Astrocyte of the cerebellum (primary cell): ENCODE measurements around the gene CLECL1.
"Not testable (repeated sequence)": the region's sequence is repeated elsewhere in the genome, so short reads cannot be mapped to it uniquely, and the experiment has no call there.

Experiments used
- DNase-seq: peaks from one replicate; pipeline ENCODE4 v3.0.0-alpha.2; 2011; ENCODE audit warnings: low read depth
- H3K4me3 ChIP-seq: 2 replicates; pipeline ENCODE4 v1.5.1; 2011; ENCODE audit warnings: mild to moderate bottlenecking, low read depth, low read length, moderate library complexity
- in situ Hi-C: cut with HindIII; loops from 2 replicates; pipeline ENCODE4 v1.10.0; 2017; ENCODE audit warnings: low sequenced_read_pairs
- TF ChIP-seq, protein P1 (sequence below): IDR thresholded peaks from 2 replicates; pipeline ENCODE4 v1.5.1; 2012; ENCODE audit warnings: low read length, low read depth, moderate library complexity, mild to moderate bottlenecking; ENCODE audit errors: missing control alignments

Gene CLECL1

GRCh38 chr12:9711664-9712063, 21.2 kb downstream of the CLECL1 start:
- TF ChIP-seq, protein P1, sequence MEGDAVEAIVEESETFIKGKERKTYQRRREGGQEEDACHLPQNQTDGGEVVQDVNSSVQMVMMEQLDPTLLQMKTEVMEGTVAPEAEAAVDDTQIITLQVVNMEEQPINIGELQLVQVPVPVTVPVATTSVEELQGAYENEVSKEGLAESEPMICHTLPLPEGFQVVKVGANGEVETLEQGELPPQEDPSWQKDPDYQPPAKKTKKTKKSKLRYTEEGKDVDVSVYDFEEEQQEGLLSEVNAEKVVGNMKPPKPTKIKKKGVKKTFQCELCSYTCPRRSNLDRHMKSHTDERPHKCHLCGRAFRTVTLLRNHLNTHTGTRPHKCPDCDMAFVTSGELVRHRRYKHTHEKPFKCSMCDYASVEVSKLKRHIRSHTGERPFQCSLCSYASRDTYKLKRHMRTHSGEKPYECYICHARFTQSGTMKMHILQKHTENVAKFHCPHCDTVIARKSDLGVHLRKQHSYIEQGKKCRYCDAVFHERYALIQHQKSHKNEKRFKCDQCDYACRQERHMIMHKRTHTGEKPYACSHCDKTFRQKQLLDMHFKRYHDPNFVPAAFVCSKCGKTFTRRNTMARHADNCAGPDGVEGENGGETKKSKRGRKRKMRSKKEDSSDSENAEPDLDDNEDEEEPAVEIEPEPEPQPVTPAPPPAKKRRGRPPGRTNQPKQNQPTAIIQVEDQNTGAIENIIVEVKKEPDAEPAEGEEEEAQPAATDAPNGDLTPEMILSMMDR = no peak
- in situ Hi-C loops = no loop called here
- H3K4me3 ChIP-seq = no peak overlapping the region
- DNase-seq = no peak

GRCh38 chr12:9710584-9711375, 22.1 kb downstream of the CLECL1 start:
- TF ChIP-seq, protein P1 = no peak
- DNase-seq = no peak
- in situ Hi-C loops = no loop called here
- H3K4me3 ChIP-seq = no peak overlapping the region

DNA sequence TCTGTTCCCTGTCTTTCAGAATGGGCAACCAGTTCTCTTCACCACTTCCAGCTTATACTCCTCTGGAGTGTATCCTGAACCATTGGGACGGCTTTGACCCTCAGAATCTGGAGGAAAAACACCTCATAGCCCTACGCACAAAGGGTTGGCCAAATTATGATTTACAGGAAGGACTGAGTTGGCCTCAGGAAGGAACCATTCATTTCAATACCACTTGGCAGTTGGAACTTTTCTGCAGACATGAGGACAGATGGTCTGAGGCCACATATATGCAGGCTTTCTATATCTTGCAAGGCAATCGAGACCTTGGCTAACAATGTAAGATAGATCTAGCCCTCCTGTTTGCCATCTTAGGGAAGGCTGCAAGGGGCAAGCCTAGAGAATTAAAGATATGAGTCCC, 24.0 kb downstream of the CLECL1 start:
- in situ Hi-C loops = no loop called here
- TF ChIP-seq, protein P1 = no peak
- H3K4me3 ChIP-seq = no peak overlapping the region
- no peak for DNase-seq

GRCh38 chr12:9707864-9708808, 24.8 kb downstream of the CLECL1 start:
- TF ChIP-seq, protein P1 = peak; percentile 90
- H3K4me3 ChIP-seq = no peak overlapping the region
- in situ Hi-C loops = no loop called here
- peak; percentile 29 for DNase-seq

GRCh38 chr12:9707356-9707755, 25.5 kb downstream of the CLECL1 start:
- TF ChIP-seq, protein P1 = no peak

DNA sequence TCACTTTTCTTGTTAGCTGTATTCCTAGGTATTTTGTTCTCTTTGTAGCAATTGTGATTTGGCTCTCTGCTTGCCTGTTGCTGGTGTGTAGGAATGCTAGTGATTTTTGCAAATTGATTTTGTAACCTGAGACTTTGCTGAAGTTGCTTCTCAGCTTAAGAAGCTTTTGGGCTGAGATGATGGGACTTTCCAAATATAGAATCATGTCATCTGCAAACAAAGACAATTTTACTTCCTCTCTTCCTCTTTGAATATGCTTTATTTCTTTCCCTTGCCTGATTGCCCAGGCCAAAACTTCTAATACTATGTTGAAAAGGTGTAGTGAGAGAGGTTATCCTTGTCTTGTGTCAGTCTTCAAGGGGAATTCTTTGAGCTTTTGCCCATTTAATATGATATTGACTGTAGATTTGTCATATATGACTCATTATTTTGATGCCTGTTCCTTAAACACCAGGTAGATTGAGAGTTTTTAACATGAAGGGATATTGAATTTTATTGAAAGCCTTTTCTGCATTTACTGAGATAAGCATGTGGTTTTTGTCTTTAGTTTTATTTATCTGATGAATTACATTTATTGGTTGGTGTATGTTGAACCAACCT, 26.7 kb downstream of the CLECL1 start:
- in situ Hi-C loops = no loop called here
- DNase-seq = no peak
- H3K4me3 ChIP-seq = no peak overlapping the region
- TF ChIP-seq, protein P1 = no peak

More at GRCh38 chr12:9707356-9707755, 25.5 kb downstream of the CLECL1 start:
- in situ Hi-C loops = no loop called here
- H3K4me3 ChIP-seq = no peak overlapping the region
- no peak for DNase-seq

DNA sequence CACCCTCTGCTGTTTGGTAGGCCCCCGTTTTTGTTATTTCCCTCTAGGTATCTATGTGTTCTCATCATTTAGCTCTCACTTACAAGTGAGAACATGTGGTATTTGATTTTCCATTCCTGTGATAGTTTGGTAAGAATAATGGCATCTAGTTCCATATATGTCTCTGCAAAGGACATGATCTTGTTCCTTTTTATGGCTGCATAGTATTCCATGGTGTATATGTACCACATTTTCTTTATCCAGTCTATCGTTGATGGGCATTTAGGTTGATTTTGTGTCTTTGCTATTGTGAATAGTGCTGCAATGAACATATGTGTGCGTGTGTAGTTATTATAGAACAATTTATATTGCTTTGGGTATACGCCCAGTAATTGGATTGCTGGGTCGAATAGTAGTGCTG, 28.3 kb downstream of the CLECL1 start:
- H3K4me3 ChIP-seq, in situ Hi-C loops, DNase-seq: not testable (repeated sequence)
